GM21619 (cell line): ENCODE measurements around the gene RHOC.

Experiments used
- ATAC-seq: cut with Tn5 transposase; IDR thresholded peaks from one replicate; pipeline ENCODE4 v1.9.1; 2021; ENCODE audit not compliant: unreplicated experiment

Gene RHOC

DNA sequence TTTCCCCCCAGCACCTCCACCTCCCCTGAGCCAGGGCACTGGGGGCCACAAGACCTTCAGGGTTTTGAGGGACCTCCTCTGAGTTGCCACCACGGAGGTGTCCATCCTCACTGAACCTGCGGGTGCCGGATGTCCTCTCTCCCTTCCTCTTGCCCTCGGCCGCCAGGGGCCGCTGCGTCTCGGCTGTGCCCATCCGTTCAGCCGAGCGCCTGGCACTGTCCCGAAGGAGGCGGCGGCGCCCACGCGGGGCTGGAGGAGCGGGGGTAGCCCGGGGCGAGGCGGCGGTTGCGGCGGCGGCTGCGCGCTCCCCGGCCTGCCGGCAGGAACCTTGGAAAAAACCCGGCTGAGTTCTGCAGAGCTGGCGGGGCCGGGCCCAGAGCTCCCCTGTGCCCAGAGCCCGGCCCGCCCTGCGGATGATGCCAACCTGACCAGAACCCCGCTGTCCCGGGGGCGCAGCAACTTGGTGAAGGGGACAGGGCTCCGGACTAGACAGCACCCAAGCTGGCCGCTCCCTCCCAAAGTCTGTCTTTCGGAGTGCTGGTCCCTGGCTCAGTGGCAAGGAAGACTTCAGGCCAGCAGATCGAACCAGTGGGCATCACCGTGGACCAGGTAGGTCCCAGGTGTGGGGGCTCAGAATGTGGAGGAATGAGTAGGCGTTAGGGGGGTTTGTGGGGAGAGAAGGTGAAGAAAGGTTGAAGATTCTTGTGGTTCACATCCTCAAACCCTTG lies 11.9 kb upstream of the RHOC start:
- ATAC-seq: no peak

DNA sequence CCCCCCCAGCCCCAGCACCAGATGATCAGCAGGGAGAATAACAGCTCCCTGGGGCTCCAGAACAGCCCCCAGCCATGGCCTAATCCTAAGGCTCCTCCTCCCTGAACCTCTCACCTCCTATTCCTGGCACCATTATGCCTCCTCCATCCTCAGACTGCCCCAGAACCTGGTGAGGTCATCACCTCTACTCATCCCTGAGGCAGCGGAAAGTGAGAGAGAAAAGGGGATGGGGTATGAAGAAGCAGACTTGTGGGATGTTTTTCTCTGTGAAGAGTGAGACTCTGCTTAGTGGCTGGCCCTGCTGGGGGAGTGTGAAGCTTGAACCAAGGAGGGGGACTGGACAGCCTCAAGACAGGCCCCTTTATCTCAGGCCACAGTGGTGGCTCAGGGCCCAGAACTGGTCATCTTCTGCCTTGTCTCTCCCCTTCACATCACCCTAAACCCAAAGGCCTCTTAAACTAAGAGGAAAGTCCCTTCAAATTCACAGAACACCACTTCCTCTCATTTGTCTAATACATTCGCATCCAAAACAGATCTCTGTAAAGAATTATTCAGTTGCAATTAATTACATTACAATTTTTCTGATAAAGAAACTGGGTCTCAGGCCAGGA lies 10.4 kb upstream of the RHOC start:
- ATAC-seq: no peak

GRCh38 chr1:112716133-112716720 lies 9.3 kb upstream of the RHOC start:
- peak; percentile 37 for ATAC-seq

GRCh38 chr1:112715264-112716053 lies 8.5 kb upstream of the RHOC start, which contains the start of gene PPM1J:
PPM1J (minus strand) TSS chr1:112715332; CDS start chr1:112715301, 31 bp downstream.
- peak; percentile 77 for ATAC-seq

GRCh38 chr1:112714313-112715263 lies 7.7 kb upstream of the RHOC start:
- ATAC-seq: no peak

GRCh38 chr1:112713466-112714312 lies 6.8 kb upstream of the RHOC start:
- ATAC-seq: no peak

DNA sequence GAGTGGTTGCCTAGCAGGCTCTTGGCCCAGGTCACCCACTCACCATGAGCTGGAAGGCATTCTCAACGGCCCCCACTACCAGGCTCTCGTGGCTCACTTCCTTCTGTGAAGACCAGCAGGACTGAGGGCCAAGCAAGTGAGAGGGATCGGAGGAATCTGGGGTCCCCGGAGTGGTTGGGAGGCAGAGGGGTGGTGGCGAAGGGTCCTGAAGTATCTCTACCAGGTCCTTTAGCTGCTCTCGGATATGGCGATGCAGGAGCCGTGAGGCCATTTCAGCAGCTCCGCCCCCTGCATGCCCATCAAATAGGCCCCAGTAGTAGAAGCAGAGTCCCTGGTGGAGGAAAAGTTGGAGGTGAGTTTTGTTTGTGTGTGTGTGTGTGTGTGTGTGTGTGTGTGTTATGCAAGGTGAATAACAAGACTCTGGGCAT lies 5.8 kb upstream of the RHOC start:
- no peak for ATAC-seq

DNA sequence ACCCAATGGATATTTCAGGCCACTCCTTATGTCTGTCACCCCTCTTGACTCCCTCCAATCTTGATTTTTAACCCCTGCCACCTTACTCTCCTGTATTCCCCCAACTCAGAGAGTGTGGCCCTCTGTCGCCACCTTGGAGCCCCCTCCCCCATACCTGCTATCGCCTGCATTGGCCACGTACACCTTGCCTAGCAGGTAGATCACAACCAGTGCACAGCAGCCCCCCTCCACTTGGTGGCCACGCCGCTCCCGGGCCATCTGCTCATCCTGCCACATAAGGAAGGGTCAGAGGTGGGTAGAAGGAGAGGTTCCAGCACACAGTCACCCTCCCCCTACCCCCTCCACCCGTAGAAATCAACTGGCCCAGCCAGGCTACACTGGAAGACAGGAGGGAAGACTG lies 5.3 kb upstream of the RHOC start:
- no peak for ATAC-seq

DNA sequence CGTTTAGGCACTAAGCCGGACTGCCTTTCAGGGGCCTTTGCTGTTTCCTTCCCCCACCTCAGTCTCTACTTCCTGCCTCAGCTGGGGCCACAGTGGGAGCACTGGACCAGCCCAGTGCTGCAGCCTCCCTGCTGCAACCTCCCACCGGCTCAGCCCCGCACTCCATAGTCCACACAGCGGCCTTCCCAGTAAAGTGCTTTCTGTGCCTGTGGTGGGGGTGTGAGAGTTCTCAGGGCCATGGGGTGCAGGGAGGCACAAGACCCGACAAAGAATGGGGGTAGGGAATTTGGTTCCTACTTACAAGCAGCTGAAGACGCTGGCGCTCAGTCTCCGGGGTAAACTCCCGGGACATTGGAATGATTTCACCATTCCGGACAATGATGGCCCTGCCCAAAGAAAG lies 4.7 kb upstream of the RHOC start:
- ATAC-seq: no peak

GRCh38 chr1:112711041-112711440 lies 4.1 kb upstream of the RHOC start:
- no peak for ATAC-seq

- ATAC-seq: no peak
Observed at GRCh38 chr1:112710586-112710985, 3.7 kb upstream of the RHOC start.

DNA sequence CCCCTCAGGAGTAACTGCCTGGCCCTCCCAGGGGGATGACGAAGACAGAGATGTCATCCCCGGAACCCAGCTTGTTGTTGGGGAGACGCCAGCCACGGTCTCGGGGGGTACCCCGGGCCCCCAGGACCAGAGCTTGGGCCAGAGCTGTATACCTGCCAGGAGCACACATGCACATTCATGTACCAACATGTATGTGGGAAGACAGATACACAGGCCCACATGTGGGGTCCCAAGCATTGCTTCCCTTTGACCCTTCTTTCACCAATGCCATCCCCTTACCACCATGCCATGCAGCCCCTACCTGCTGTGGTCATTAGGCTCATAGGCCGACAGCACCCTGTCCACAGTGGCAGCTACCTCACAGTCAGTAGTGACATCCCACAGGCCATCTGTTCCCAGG lies 3.2 kb upstream of the RHOC start:
- no peak for ATAC-seq

DNA sequence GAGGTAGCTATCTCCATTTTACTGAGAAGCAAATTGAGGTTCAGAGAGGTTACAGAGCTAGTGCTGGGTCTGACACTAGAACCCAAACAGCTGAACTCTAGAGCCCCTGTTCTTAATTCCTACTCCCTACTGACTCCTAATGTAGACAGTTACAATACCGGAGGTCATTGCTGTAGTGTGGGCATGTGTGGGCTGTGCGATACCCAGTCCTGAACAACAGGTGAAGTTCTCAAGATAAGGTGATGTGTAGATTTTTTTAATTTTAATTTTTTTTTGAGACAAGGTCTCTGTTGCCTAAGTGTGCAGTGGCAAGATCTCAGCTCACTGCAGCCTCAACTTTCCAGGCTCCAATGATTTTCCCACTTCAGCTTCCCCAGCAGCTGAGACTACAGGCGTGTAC lies 1.6 kb upstream of the RHOC start:
- no peak for ATAC-seq

- no peak for ATAC-seq
Observed at GRCh38 chr1:112708002-112708448, 1.1 kb upstream of the RHOC start.

DNA sequence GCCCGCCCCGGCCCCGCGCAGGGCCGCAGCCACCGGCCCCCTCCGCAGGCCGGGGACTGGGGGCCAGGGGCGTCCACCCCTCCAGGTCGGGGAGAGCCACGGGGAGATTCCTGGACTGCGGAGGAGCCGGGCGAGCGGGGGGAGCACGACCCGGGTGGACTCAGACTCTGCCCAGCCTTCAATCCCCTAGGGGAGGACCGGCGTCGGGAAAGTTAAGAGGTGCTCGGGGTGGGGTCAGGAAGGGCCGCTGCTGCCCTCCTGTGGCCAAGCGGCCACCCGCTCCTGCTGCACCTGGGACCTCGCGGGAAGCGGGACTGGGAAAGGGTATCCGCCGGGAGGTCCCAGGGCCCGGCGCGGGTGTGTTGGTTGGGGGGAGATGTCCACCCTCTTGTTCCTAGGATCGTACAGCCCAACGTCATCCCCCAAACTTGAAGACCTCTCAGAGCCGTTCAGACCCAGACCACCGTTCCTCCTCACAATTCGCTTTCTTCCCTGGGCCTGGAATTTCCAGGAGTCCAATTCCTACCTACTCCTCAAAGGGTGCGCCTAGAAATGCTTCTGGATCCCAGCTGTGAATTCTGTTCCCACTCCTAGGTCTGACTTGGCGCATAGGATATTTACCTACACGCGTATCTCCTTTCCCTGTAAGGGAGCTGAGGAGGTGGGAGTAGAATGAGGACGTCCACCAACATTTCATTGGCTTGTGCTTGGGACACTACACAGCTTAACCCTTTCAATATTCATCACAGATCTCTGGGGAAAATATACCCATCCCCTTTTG lies 484 bp upstream of the RHOC start:
- ATAC-seq: peak; percentile 52

- peak; percentile 62 for ATAC-seq
Observed at GRCh38 chr1:112704934-112705627, 1.8 kb downstream of the RHOC start.

DNA sequence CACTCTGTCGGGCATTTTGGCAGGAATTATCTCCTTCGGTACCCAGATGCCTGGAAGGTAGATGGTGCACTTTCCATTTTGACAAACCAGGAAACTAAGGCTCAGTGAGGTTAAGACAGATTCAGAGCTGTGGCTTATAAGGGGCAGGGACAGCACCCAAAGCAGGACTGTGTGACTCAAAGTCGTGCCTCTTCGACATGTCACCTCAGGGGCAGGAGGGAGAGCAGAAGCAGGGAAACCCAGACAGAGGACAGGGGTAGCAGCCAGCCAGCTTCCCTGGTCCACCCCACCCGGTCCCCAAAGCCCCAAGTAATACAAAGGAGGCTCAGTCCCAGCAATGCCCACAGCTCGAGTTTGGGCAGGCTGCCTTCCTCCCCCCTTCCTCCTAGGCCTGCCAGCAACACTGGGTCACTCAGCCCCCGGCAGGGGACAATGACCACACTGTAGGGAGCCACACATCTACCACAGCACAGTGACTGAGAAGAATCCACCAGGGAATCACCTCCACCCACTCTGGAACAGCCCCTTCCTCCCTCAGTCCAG lies 2.5 kb downstream of the RHOC start:
- no peak for ATAC-seq

DNA sequence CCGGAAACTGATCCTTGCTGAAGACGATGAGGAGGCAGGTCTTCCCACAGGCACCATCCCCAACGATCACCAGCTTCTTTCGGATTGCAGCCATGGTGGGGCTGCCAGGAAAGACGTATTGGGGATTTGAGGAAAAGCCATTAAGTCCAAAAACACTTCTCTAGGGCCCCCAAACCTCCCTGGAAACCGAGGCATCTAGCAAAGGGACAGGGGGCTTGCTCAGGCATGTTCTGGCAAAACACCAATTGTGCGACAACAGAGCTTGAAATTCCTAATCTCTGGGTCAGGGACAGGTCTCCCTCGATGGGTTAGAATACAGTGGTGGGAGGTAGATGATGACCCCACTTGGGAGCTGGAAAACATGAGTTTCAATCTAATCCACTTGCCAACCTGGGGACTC lies 3.2 kb downstream of the RHOC start:
- no peak for ATAC-seq
